ENCODE measurements around the gene QRICH1.

The QRICH1 gene

GRCh38 chr3:49057268-49057667, 36.6 kb downstream of the QRICH1 start:
- Histone ChIP-seq H3K4me2 (no peak overlapping the region), H4K20me1 (ENCODE audit: insufficient read depth) (no peaks in the 10 kb centered on the region), H3K9ac (no peak overlapping the region), H3K4me1 (ENCODE audit: low read depth, poor library complexity, severe bottlenecking) (peaks cover 5% of the 10 kb centered on the region), H3K27ac (no peak overlapping the region), H2AFZ (ENCODE audit: low read depth) (no peak overlapping the region), H3K4me3 (IDR thresholded peaks at IDR 0.05; ENCODE audit: insufficient read depth, low read depth, low read length) (no peak overlapping the region), H3K36me3 (ENCODE audit: insufficient read depth) (no peaks in the 10 kb centered on the region), H3K79me2 (ENCODE audit: insufficient read depth, low read depth) (no peaks in the 10 kb centered on the region), H3K27me3 (ENCODE audit: insufficient read depth, low read depth) (no peaks in the 10 kb centered on the region)
- TF ChIP-seq, protein P1, sequence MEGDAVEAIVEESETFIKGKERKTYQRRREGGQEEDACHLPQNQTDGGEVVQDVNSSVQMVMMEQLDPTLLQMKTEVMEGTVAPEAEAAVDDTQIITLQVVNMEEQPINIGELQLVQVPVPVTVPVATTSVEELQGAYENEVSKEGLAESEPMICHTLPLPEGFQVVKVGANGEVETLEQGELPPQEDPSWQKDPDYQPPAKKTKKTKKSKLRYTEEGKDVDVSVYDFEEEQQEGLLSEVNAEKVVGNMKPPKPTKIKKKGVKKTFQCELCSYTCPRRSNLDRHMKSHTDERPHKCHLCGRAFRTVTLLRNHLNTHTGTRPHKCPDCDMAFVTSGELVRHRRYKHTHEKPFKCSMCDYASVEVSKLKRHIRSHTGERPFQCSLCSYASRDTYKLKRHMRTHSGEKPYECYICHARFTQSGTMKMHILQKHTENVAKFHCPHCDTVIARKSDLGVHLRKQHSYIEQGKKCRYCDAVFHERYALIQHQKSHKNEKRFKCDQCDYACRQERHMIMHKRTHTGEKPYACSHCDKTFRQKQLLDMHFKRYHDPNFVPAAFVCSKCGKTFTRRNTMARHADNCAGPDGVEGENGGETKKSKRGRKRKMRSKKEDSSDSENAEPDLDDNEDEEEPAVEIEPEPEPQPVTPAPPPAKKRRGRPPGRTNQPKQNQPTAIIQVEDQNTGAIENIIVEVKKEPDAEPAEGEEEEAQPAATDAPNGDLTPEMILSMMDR (conservative IDR thresholded peaks at IDR 0.05; ENCODE audit: low read depth, low read length): no peak

- H3K4me2 ChIP-seq: no peak overlapping the region
- no peaks in the 10 kb centered on the region for H3K4me1 ChIP-seq (ENCODE audit: low read depth, poor library complexity, severe bottlenecking)
- no peaks in the 10 kb centered on the region for H3K36me3 ChIP-seq (ENCODE audit: insufficient read depth)
- H3K79me2 ChIP-seq (ENCODE audit: insufficient read depth, low read depth): no peaks in the 10 kb centered on the region
- no peaks in the 10 kb centered on the region for H3K27me3 ChIP-seq (ENCODE audit: insufficient read depth, low read depth)
- H3K4me3 ChIP-seq (IDR thresholded peaks at IDR 0.05; ENCODE audit: insufficient read depth, low read depth, low read length): no peak overlapping the region
- TF ChIP-seq, protein P1 (conservative IDR thresholded peaks at IDR 0.05; ENCODE audit: low read depth, low read length): no peak
- H3K27ac ChIP-seq: no peak overlapping the region
- no peaks in the 10 kb centered on the region for H4K20me1 ChIP-seq (ENCODE audit: insufficient read depth)
- no peak overlapping the region for H2AFZ ChIP-seq (ENCODE audit: low read depth)
- H3K9ac ChIP-seq: no peak overlapping the region
Observed at GRCh38 chr3:49054344-49054862, 39.5 kb downstream of the QRICH1 start.

- Histone ChIP-seq H3K9ac (no peak overlapping the region), H3K27me3 (ENCODE audit: insufficient read depth, low read depth) (no peaks in the 10 kb centered on the region), H3K36me3 (ENCODE audit: insufficient read depth) (no peaks in the 10 kb centered on the region), H3K27ac (no peak overlapping the region), H3K4me1 (ENCODE audit: low read depth, poor library complexity, severe bottlenecking) (no peaks in the 10 kb centered on the region), H3K79me2 (ENCODE audit: insufficient read depth, low read depth) (no peaks in the 10 kb centered on the region), H3K4me2 (no peak overlapping the region), H4K20me1 (ENCODE audit: insufficient read depth) (no peaks in the 10 kb centered on the region), H2AFZ (ENCODE audit: low read depth) (no peak overlapping the region), H3K4me3 (IDR thresholded peaks at IDR 0.05; ENCODE audit: insufficient read depth, low read depth, low read length) (no peak overlapping the region)
- TF ChIP-seq, protein P1 (conservative IDR thresholded peaks at IDR 0.05; ENCODE audit: low read depth, low read length): no peak
Observed at GRCh38 chr3:49053543-49053942, 40.3 kb downstream of the QRICH1 start.

- H3K9ac ChIP-seq: no peak overlapping the region
- H3K4me2 ChIP-seq: no peak overlapping the region
- H3K36me3 ChIP-seq (ENCODE audit: insufficient read depth): no peaks in the 10 kb centered on the region
- no peaks in the 10 kb centered on the region for H3K4me1 ChIP-seq (ENCODE audit: low read depth, poor library complexity, severe bottlenecking)
- H4K20me1 ChIP-seq (ENCODE audit: insufficient read depth): no peaks in the 10 kb centered on the region
- H3K79me2 ChIP-seq (ENCODE audit: insufficient read depth, low read depth): no peaks in the 10 kb centered on the region
- H3K4me3 ChIP-seq (IDR thresholded peaks at IDR 0.05; ENCODE audit: insufficient read depth, low read depth, low read length): no peak overlapping the region
- TF ChIP-seq, protein P1 (conservative IDR thresholded peaks at IDR 0.05; ENCODE audit: low read depth, low read length): no peak
- no peak overlapping the region for H2AFZ ChIP-seq (ENCODE audit: low read depth)
- H3K27me3 ChIP-seq (ENCODE audit: insufficient read depth, low read depth): no peaks in the 10 kb centered on the region
- no peak overlapping the region for H3K27ac ChIP-seq
Observed at GRCh38 chr3:49035281-49035680, 58.6 kb downstream of the QRICH1 start.

Data from KMS-11 (cell line).